Stomach (tissue), 9 donors: ENCODE results near the gene ATG16L2. TPM values are rescaled to one million over a fixed set of nuclear protein-coding genes. Genes with fewer than 3 reads are reported as not detected.

Experiments
- DNase-seq, 2 donors: peaks; one replicate each; pipeline versions ENCODE4 v3.0.0 to v3.0.0-alpha.2; 2013 to 2019
- H3K27ac ChIP-seq, 5 donors: fragments of 200-600 bp in 4 of 5; sonication (generic) in 4 of 5; one replicate each; pipeline ENCODE4 v1.5.1; 2013 to 2019; ENCODE audit warnings: mild to moderate bottlenecking in 1 of 5, moderate library complexity in 1 of 5
- H3K27me3 ChIP-seq, 3 donors: fragments of 200-600 bp; sonication (generic); one replicate each; pipeline ENCODE4 v1.5.1; 2017 to 2019; ENCODE audit warnings: mixed run types in 1 of 3
- H3K36me3 ChIP-seq, 4 donors: fragments of 200-600 bp; sonication (generic); 1 replicate in 3 of 4; 2 replicates in 1 of 4; pipeline ENCODE4 v1.5.1; 2016 to 2019
- H3K4me1 ChIP-seq, 4 donors: fragments of 200-600 bp; sonication (generic); one replicate each; pipeline ENCODE4 v1.5.1; 2016 to 2019
- H3K4me3 ChIP-seq, 4 donors: fragments of 200-600 bp; sonication (generic) in 3 of 4; one replicate each; pipeline ENCODE4 v1.5.1; 2016 to 2019; ENCODE audit warnings: mild to moderate bottlenecking in 1 of 4
- H3K9me3 ChIP-seq, 4 donors: fragments of 200-600 bp; sonication (generic); one replicate each; pipeline ENCODE4 v1.5.1; 2016 to 2019
- CTCF ChIP-seq, 7 experiments: fragments of 450-650 bp in 4 of 7; fragments of 200-600 bp in 3 of 7; sonication (generic) in 3 of 7; IDR thresholded peaks; one replicate each; pipeline ENCODE4 v1.5.1; 2016 to 2019; ENCODE audit warnings: antibody characterized with exemption in 7 of 7, control low read depth in 2 of 7, mild to moderate bottlenecking in 1 of 7
- EP300 ChIP-seq: sonication (generic); formaldehyde crosslinking; IDR thresholded peaks from one replicate; pipeline ENCODE4 v1.6.1; 2017; ENCODE audit warnings: antibody characterized with exemption
- POLR2A ChIP-seq, 4 donors: fragments of 450-650 bp; IDR thresholded peaks; one replicate each; pipeline ENCODE4 v1.6.1; 2016; ENCODE audit warnings: antibody characterized with exemption in 4 of 4, control low read depth in 2 of 4, mild to moderate bottlenecking in 1 of 4, moderate library complexity in 1 of 4
- POLR2AphosphoS5 ChIP-seq, 3 donors: sonication (generic); formaldehyde crosslinking; IDR thresholded peaks; one replicate each; pipeline ENCODE4 v1.6.1; 2016; ENCODE audit warnings: antibody characterized with exemption in 3 of 3
- WGBS, 5 donors: extraction: QIAGEN DNeasy Blood & Tissue Kit in 3 of 5; methylation state at CpG; one replicate each; pipeline versions ENCODE4 v1.1.5 to v1.1.7; 2013 to 2018; 5-methylcytosine and 5-hydroxymethylcytosine counted together
- intact Hi-C: fragments of 100-400 bp; cut with DNase I; formaldehyde crosslinking; loops from one replicate; pipeline ENCODE4 v1.15.1; 2023; ENCODE audit warnings: low total_unique reads
- polyA plus RNA-seq, 3 donors: library from polyadenylated mRNA; stranded (reverse); fragments of 200-250 nt; gene quantifications; one replicate each; pipeline ENCODE4 v1.2.3, GENCODE V29; 2013
- total RNA-seq, 5 donors: library from RNA; depleted of rRNA; stranded (reverse); fragments of >200 nt; gene quantifications; one replicate each; pipeline versions ENCODE4 v1.1.0 to v1.2.3, GENCODE V29; 2014 to 2016
- donor health status: healthy with polysubstance abuse.
- donor health status: Bipolar disorder and iron deficiency.
- donor health status: healthy.

ATG16L2 gene
- total and polyA plus RNA-seq, 8 donors: 13.0 to 266 (median 38.2) TPM

- H3K27ac ChIP-seq: no peak overlapping the region
- no peak overlapping the region for H3K4me3 ChIP-seq
- no peaks in the 10 kb centered on the region for H3K9me3 ChIP-seq
- intact Hi-C loops: no loop called here
- H3K4me1 ChIP-seq: peaks cover 0 to 8% (median 3%) of the 10 kb centered on the region in 4 donors
- DNase-seq: peak in 1 of 2 donors; percentile 28
- TF ChIP-seq POLR2A (IDR thresholded peaks at IDR 0.05): no peak
- TF ChIP-seq POLR2AphosphoS5 (IDR thresholded peaks at IDR 0.05): no peak
- TF ChIP-seq EP300: no peak
- TF ChIP-seq CTCF (IDR thresholded peaks at IDR 0.05): no peak
- H3K27me3 ChIP-seq: no peaks in the 10 kb centered on the region
- WGBS, 5 donors: 45 to 73% (median 70%) methylated on average over 4 of the region's 4 CpGs
- peaks cover 0 to 21% (median 18%) of the 10 kb centered on the region in 4 donors for H3K36me3 ChIP-seq
Observed at GRCh38 chr11:72869831-72870230, 55.6 kb downstream of the ATG16L2 start.

GRCh38 chr11:72871119-72871518, 56.9 kb downstream of the ATG16L2 start:
- peaks cover 0 to 30% (median 21%) of the 10 kb centered on the region in 4 donors for H3K36me3 ChIP-seq
- H3K4me1 ChIP-seq: no peaks in the 10 kb centered on the region
- H3K9me3 ChIP-seq: no peaks in the 10 kb centered on the region
- TF ChIP-seq POLR2AphosphoS5 (IDR thresholded peaks at IDR 0.05): no peak
- TF ChIP-seq EP300: no peak
- no peak for TF ChIP-seq POLR2A (IDR thresholded peaks at IDR 0.05)
- no peak for TF ChIP-seq CTCF (IDR thresholded peaks at IDR 0.05)
- DNase-seq: peak in 1 of 2 donors; percentile 36
- no peak overlapping the region for H3K27ac ChIP-seq
- intact Hi-C loops: no loop called here
- no peaks in the 10 kb centered on the region for H3K27me3 ChIP-seq
- H3K4me3 ChIP-seq: no peak overlapping the region
- 75 to 91% (median 85%) methylated on average over 1 of the region's 1 CpG for WGBS, 5 donors

GRCh38 chr11:72872012-72872411, 57.8 kb downstream of the ATG16L2 start:
- Histone ChIP-seq H3K27ac (no peak overlapping the region), H3K4me1 (no peaks in the 10 kb centered on the region), H3K36me3 (peaks cover 0 to 27% (median 19%) of the 10 kb centered on the region in 4 donors), H3K9me3 (no peaks in the 10 kb centered on the region), H3K4me3 (no peak overlapping the region), H3K27me3 (no peaks in the 10 kb centered on the region)
- WGBS, 5 donors: 88 to 97% (median 94%) methylated on average over 1 of the region's 1 CpG
- DNase-seq: no peak
- intact Hi-C loops: no loop called here
- TF ChIP-seq POLR2AphosphoS5 (IDR thresholded peaks at IDR 0.05) (no peak), POLR2A (IDR thresholded peaks at IDR 0.05) (no peak), CTCF (IDR thresholded peaks at IDR 0.05) (no peak), EP300 (no peak)

GRCh38 chr11:72875736-72876135, 61.5 kb downstream of the ATG16L2 start:
- Histone ChIP-seq H3K27ac (no peak overlapping the region), H3K36me3 (peaks cover 0 to 20% (median 9%) of the 10 kb centered on the region in 4 donors), H3K4me3 (no peak overlapping the region), H3K4me1 (no peaks in the 10 kb centered on the region), H3K9me3 (no peaks in the 10 kb centered on the region), H3K27me3 (no peaks in the 10 kb centered on the region)
- TF ChIP-seq POLR2A (IDR thresholded peaks at IDR 0.05): no peak
- no peak for TF ChIP-seq CTCF (IDR thresholded peaks at IDR 0.05)
- TF ChIP-seq EP300: no peak
- no peak for TF ChIP-seq POLR2AphosphoS5 (IDR thresholded peaks at IDR 0.05)
- WGBS, 5 donors: 94 to 97% (median 96%) methylated on average over 1 of the region's 1 CpG
- no peak for DNase-seq
- intact Hi-C loops: no loop called here
